Measurements from ENCODE around the gene SPDYE1.
"Not testable (repeated sequence)": the region's sequence is repeated elsewhere in the genome, so short reads cannot be mapped to it uniquely, and the experiment has no call there.

SPDYE1 gene, protein sequence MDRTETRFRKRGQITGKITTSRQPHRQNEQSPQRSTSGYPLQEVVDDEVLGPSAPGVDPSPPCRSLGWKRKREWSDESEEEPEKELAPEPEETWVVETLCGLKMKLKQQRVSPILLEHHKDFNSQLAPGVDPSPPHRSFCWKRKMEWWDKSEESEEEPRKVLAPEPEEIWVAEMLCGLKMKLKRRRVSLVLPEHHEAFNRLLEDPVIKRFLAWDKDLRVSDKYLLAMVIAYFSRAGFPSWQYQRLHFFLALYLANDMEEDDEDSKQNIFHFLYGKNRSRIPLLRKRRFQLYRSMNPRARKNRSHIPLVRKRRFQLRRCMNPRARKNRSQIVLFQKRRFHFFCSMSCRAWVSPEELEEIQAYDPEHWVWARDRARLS

DNA sequence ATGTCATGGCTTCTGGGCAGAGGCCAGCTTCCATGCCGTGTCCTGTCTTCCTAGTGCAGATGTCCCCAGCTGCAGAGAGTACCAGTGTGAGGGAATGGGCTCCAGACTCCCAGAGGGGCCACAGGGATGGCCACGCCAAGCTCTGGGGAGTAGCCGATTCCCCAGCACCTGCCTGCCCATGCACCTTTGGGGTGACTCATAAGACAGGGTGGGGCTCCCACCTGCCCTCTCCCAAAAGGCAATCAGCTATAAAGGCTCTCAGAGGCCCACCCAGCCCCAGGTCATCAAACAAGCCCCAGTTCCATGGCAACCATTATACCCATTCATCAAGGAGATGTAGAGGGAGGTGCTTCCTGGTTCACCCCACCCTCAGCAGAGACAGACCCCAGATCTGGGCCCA is at the start of gene SPDYE1:
SPDYE1 (plus strand) TSS at position 366 of the 400 bp plus-strand sequence. CDS start 2,053 bp downstream, outside the sequence.
- DNase-seq (ENCODE audit: low read depth, low spot score): not testable (repeated sequence)

DNA sequence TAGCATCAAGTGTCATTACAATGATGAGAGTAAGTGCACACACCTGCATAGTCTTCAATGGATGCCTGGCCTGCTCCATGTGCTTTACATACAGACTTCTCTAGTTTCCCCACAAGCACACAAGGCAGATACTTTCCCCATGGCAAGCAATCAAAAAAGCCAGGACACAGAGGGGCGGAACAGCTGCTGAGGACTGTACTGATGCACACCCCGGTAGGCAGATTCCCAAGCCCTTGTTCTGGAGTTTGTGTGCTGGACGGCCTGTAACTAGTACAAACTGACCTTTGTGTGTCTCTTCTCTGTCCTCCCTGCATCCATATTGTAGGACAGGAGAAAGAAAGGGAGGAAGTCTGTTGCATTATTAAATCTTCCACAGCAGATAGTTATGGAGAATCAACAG is 45.7 kb upstream of the SPDYE1 start:
- DNase-seq (ENCODE audit: low read depth, low spot score): no peak

DNA sequence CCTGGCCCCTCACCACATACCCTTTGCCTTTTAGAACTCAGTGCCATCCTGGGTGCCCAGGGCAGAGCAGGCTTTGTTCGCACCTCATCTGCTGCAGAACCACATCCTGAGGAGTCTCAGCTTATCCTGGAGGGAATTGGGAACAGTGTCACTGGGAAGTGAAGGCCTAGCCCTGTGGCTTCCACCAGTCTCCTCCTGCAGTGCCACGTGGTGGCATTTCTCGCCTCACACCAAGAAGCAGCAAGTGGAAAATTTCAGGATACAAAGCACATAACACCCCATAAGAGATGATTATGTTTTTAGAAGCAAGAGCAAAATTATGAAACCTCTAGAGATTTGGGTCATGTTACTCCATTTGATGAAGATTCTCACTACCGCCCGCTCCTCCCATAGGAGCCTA is 44.6 kb upstream of the SPDYE1 start:
- DNase-seq (ENCODE audit: low read depth, low spot score): no peak

DNA sequence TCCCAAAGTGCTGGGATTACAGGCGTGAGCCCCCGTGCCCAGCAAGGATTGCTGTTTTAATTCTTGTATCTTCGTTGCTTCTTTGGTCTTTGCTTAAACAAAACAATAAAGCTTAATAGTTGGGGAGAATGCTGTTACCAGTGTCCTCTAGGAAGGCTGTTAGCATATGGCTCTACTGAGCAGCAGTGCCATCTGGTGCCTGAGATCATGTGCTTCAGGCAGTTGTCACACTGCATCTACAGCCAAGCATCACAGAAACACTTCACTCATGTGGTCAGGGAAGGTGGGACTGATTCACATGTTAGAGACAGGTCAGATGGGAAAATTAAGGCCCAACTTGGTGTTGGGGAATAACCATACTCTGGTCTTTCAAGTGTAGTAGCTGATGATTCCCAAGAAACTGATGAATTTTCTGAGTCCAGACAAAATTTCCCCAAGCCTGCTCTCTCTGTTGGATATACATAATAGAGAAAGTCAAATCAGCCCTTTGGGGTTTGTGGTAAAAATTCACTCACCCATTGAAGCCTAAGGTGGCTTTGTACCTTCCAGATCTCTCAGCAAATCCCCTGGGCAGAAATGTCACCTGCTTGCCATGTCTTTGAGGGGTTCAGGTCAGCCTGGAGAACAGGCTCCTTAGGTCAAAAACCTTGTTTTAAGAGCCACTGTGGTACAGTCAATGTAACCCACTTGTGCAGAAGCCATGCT is 43.0 kb upstream of the SPDYE1 start:
- peak; percentile 59 for DNase-seq (ENCODE audit: low read depth, low spot score)

DNA sequence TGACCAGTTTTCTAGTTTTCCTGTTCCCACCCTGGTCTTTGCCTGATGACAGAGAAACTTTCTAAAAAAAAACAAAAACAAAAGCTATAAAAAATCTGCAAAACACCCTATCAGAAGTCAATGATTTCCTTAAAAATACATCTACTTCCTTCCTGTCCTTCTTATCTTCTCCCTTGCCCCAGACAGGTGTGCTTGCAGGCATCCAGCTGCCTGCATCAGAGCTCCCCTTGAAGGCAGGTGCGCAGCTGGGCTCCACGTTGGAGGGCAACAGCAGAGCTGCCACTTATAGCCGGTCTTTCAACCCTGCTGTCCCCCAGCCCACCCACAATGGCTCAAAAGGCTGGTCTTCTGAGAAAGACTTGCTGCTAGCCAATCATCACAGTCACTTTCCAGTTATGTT is 41.7 kb upstream of the SPDYE1 start:
- no peak for DNase-seq (ENCODE audit: low read depth, low spot score)

DNA sequence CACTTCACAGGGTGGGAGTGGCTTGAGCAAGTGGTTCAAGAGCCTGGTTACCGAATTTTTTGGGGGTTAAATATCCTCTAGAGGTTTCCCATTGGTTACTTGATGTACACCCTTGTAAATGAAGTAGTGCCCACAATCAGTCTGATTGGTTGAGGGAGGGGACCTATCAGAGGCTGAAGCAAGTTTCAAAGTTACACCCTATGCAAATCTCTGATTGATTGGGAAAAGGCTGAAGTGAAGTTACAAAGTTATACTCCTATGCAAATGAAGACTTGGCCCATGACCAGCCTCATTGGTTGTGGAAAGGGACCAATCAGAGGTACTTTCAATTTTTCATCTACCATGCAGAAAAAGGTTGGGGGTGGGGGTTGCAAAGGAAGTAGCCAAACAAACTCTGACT is 36.8 kb upstream of the SPDYE1 start:
- no peak for DNase-seq (ENCODE audit: low read depth, low spot score)

DNA sequence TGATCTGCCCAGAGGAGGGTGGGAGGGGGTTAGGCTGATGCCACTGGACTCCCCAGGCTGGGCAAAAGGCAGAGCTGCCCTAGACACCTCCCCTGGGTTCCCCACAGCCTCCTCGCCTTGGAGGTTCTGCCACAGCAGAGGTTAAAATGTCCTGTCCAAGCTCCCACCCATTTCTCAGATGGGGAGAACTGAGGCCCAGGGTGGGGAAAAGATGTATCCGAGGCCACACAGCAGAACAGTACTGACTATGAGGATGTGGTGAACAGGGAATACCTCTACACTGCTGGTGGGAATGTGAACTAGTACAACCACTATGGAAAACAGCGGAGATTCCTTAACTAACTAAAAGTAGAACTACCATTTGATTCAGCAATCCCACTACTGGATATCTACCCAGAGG is 31.3 kb upstream of the SPDYE1 start:
- DNase-seq (ENCODE audit: low read depth, low spot score): not testable (repeated sequence)

DNA sequence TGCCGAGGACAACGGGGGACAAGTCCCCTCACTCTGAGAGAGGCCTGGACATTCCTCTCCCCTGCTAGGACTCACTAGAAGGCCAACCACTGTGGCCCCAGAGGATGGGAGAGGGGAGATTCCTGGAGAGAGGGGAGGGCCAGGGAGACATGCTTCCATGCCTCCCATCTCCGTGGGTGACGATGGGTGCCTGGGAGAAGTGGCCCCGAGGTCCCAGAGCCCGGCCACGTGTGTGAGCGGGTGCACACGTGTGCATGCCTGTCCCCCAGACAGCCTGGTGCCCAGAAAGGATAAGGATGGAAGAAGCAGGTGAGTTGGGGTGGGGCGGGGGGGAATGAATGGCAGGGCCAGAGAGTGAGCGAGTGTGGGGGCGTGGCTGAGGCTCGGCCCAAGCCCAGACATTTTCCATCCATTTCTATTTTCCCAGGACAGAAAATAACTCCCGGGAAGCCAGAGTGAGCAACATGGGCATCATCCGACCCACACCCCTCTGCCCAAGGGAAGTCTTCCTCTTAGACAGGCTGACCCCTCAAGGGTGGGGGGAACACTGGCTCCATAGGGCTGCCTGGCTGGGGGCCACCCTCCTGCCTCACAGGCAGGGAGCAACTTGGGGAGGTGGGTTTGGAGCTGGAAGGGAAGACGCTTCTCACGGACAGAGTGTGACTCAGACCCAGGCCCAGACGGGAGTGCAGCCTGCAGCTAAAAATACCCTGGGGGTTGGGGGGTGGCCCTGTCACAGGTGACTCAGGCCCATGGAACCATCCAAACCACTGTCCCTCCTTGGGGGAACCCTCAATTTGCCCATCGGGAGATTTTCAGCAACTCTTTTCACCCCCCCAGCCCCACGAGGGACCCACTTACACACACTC is 29.3 kb upstream of the SPDYE1 start:
- DNase-seq (ENCODE audit: low read depth, low spot score): not testable (repeated sequence)

DNA sequence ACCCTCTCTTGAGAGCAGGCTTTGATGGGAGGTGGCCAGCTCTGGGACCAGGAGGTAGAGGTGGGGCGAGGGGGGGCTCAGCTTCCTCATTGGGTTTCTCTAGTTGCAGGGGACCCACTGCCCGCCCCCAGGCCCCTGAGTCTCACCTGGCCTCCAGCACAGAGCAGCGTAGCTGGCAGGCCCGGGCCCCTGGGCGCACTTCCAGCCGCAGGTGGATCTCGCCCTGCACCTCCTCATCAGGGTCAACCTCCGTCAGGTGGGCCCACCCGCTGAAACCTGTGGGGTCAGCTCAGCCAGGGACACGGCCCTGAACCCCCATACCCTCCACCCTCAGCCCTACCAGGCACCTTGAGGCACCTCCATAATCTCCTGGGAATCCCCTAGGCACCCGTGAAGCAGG is 28.1 kb upstream of the SPDYE1 start:
- not testable (repeated sequence) for DNase-seq (ENCODE audit: low read depth, low spot score)

DNA sequence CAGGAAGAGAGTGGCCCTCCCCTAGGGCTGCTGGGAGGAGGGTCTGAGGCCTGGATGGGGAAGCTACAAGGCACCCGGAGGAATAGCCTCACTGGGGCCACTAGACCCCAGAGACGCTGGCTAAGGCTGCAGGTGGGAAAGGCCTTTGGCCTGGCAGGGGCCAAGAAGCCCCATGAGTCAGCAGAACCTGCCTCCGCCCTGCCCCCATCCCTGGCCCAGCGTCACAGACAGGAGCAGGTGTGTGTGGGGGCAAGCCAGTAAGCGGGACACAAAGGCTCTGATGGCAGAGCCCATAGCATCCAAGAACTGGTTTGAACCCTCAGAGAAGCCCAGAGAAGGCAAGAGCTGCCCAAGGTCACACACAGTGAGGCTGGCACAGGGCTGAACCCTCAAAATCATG is 27.0 kb upstream of the SPDYE1 start:
- not testable (repeated sequence) for DNase-seq (ENCODE audit: low read depth, low spot score)

DNA sequence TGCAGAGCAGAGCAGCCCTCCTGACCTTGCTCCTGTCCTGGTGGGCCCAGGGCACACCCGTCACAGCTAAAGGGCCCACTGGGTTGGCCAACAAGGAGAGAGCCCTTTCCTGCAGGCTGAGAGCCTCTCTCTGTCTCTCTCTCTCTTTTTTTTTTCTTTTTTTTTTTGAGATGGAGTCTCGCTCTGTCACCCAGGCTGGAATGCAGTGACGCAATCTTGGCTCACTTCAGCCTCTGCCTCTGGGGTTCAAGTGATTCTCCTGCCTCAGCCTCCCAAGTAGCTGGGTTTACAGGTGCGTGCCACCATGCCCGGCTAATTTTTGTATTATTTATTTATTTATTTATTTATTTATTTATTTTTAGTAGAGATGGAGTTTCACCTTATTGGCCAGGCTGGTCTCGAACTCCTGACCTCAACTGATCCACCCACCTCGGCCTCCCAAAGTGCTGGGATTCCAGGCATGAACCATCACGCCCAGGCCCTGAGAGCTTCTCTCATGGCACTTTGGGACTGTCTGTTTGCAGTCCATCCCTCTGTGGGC is 23.6 kb upstream of the SPDYE1 start:
- DNase-seq (ENCODE audit: low read depth, low spot score): not testable (repeated sequence)

DNA sequence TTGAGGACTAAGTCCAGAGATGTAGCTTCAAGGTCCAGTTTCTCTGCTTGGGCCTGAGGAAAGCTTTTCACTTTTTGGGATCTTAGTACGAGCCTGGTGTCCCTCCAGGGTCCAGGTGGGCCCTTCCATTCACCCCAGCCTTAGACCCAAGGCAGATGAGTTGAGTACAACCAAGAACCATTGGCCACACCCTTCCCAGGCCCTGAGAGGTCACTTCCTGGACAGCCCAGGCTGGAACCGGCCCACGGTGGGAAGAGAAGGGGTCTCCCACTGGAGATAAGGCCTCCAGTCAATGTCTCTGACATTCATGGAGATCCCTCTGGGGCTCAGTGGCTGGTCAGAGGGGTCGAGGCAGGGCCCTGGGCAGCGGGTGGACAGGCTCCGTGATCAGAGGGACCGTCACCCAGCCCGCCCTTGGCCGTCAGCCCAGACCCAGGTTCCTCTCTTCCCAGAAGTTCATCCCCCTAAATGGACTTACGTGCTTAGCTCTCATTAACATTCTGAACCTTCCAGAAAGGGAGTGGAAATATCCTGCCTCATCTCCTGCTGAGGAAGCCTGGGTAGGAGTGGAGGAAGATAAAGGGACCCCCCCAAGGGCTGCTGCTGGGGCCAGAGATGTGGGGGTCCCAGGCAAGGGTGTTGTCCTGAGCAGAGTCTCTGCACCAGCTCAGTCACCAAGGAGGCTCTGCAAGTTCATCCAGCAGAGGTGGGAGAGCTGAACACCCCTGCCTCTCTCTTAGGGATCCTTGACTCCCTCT is 22.8 kb upstream of the SPDYE1 start:
- DNase-seq (ENCODE audit: low read depth, low spot score): not testable (repeated sequence)

DNA sequence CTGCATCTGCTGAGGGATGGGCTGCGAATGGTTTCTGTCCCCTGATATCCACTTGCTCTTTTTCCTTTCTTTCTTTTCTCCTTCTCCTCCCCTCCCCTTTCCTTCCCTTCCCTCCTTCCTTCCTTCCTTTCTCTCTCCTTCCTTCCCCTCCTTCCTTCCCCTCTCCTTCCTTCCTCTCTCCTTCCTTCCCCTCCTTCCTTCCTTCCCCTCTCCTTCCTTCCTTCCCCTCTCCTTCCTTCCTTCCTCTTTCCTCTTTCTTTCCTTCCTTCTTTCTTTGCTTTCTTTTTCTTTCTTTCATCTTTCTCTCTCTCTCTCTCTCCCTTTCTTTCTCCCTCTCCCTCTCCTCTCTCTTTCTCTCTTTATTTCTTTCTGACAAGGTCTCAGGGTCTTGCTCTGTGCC is 20.2 kb upstream of the SPDYE1 start:
- no peak for DNase-seq (ENCODE audit: low read depth, low spot score)

DNA sequence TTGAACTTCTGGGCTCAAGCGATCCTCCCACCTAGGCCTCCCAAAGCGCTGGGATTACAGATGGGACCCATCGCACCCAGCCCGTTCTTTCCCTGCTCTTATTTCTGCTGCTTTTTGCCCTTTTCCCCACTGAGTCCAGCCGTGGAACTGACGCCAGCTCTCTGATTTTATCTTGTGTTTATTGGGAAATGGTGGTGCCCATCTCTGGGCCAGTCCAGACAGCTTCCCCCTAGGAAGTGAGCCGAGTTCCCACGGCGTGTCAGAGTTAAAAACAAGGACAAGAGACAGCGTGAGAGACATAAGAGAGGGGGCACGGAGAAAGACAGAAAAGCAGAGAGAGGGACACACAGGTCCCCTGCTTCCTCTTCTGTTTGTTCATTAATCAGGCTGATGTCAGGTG is 19.6 kb upstream of the SPDYE1 start:
- not testable (repeated sequence) for DNase-seq (ENCODE audit: low read depth, low spot score)

DNA sequence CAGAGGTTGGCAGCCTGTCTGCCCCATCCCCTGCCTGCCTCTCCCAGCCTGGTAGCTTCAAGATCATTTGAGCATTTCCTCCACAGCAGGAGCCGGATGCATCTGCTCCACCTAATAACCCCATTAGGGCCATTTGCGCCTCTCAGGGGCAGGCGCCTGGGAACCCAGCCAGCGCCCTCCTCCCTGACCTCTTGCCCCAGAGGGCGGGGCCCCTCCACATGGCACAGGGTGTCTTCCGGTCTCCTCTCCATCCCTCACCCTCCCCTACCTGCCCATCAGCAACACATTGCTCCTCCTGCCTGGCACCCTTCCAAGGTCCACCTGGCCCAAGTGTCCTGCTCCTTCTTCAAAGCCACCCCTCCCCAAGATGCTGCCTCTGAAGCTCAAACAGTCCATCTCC is 14.8 kb upstream of the SPDYE1 start:
- not testable (repeated sequence) for DNase-seq (ENCODE audit: low read depth, low spot score)

DNA sequence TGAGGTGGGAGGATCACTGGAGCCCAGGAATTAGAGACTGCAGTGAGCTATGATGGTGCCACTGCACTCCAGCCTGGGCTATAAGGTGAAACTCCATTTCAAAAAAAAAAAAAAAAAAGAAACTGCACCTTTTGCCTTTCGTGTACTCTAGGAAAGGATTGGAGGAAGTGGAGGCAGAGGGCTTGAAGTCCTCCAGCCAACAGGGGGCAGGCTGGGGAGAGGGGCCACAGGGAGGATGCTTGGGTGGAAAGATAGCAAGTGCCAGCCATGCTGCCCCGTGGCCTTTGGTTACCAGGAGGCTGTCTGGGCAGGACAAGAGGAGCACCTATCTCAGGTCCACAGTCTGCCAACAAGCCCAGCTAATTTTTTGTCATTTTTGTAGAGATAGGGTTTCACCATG is 14.0 kb upstream of the SPDYE1 start:
- DNase-seq (ENCODE audit: low read depth, low spot score): not testable (repeated sequence)

DNA sequence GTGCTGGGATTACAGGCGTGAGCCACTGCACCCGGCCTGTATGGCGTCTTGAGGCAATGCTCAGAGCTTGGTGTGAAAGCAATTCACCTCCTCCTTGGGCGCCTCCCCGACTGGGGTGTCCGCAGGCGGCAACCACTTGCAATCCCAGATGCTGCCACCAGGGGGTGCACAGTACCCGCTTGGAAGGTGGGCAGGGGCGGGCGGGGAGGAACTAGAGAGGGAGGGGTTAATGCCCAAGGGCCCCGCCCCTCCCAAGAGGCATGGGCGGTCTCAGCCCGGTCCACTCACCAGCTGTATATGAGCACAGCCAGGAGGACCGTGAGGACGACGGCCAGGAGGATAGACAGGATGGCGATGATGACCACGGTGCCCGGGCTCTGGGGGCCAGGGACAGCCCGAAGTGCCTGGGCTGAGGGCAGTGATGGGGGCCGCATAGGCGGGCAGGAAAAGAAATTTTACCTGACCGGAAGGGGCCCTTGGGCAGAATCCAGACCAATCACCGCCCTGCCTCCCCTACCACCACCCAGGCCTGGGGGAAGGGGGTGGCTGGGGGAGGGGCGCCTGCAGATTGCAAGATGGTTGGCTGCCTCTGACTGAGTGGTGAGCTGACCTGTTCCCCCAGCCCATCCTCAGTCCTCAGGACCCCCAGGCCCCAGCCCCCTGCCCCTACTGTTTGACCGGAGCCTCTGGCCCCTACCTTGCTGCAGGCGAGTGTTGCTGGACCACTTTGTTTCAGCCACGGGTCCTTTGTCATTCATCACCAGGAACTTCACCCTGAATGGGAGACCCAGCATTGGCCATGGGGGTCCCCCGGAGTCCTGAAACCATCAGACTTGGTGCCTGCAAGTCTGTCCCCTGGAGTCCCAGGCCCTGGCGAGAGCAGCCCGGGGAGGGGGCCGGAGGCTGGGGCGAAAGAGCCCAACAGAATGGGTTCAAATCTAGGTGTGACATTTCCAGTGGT is 11.5 kb upstream of the SPDYE1 start:
- DNase-seq (ENCODE audit: low read depth, low spot score): not testable (repeated sequence)

DNA sequence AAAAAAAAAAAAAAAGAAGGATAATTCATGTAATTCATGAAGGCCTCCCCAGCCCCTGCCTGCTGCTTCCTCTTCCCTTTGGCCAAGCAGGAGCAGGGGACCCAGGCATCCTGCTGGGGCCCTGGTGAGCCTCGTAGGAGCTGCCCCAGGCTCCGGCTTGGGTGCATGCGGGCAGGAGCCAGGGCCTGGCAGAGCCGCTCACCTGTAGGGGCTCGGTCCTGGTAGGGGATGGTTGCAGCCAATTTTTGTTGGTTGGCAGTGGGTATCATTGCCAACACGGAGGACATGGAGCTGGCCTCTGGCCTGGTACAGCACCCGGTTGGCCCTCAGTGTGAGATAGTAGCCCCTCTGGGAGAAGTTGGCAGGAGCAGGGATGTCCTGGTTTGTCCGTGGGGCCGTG is 10.2 kb upstream of the SPDYE1 start:
- not testable (repeated sequence) for DNase-seq (ENCODE audit: low read depth, low spot score)

DNA sequence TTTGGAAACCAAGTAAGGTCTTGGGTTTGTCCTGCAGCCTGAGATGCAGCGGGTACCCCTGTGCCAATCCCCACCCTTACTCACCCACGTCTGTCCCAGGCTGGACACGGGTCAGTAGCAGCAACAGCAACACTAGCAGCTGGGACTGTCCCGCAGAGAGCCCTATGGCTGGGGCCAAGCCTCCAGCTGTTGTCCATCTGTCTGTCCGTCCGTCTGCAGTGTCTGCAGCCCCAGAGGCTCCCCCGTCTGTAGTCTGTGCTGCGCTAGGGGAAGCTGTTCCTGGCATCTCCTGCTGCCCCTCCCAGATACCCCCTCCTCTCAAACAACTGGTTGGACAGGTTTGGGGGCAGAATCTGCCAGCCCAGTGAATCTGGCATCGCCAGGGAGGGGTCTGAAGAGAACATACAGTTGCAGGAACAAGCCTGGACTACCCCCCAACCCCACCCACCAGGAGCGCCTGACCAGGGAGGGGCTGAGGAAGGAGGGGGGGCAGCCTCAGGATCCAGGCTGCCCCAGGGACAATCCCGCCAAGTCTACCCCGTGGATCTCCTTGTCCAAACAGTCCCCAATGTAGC is 7.6 kb upstream of the SPDYE1 start:
- not testable (repeated sequence) for DNase-seq (ENCODE audit: low read depth, low spot score)

Measured in iPS DF 19.7 (cell line).